Subcutaneous abdominal adipose tissue (tissue), 5 donors: ENCODE data around the gene CPA2.

ENCODE experiments used
- H3K27ac ChIP-seq: one replicate; pipeline ENCODE4 v1.7.0; 2013; ENCODE audit warnings: low read depth, mild to moderate bottlenecking, inconsistent platforms, low read length, moderate library complexity
- H3K27me3 ChIP-seq, 5 donors: one replicate each; pipeline ENCODE4 v1.7.0; 2013; ENCODE audit warnings: low read length in 5 of 5, inconsistent platforms in 1 of 5; ENCODE audit not compliant: control insufficient read depth in 5 of 5, insufficient read depth in 4 of 5
- H3K36me3 ChIP-seq, 5 donors: one replicate each; pipeline ENCODE4 v1.7.0; 2013; ENCODE audit warnings: low read length in 5 of 5; ENCODE audit not compliant: control insufficient read depth in 5 of 5, insufficient read depth in 5 of 5
- H3K4me1 ChIP-seq, 5 donors: one replicate each; pipeline ENCODE4 v1.7.0; 2013; ENCODE audit warnings: low read length in 5 of 5, mild to moderate bottlenecking in 3 of 5, moderate library complexity in 1 of 5; ENCODE audit not compliant: control insufficient read depth in 5 of 5, insufficient read depth in 5 of 5
- H3K4me3 ChIP-seq, 5 donors: one replicate each; pipeline ENCODE4 v1.7.0; 2013; ENCODE audit warnings: low read length in 5 of 5, low read depth in 1 of 5
- H3K9ac ChIP-seq, 5 donors: one replicate each; pipeline ENCODE4 v1.7.0; 2013; ENCODE audit warnings: low read length in 5 of 5, mild to moderate bottlenecking in 4 of 5, moderate library complexity in 3 of 5
- H3K9me3 ChIP-seq, 5 donors: one replicate each; pipeline ENCODE4 v1.7.0; 2013; ENCODE audit warnings: low read length in 5 of 5; ENCODE audit not compliant: control insufficient read depth in 5 of 5
- donor health status: healthy.
- donor health status: healthy.
- donor health status: healthy.
- donor health status: healthy.
- donor health status: healthy.

Gene CPA2

DNA sequence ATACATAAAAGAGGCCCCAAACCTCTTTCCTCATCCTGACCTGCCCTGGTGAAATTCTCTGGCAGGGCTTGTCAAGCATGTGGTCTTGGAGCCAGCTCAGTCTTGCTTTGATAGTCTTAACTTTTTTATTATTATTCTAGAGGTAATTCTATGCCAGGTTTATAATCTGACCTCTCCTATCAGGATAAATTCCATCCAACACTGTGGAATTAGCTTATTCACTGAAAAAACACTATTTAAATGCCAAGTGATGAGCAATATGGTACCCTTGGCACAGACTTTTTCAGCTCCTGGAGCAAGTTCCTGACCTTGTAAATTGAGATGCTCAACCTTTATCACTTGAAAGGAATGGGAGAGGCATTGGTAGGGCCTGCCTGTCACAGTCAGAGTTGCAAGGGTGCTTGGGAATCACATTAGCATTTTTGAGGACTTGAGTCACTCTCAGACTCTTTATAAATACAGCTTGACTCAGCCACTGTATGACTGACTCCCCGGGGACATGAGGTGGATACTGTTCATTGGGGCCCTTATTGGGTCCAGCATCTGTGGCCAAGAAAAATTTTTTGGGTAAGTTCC is 26.1 kb downstream of the CPA2 start, which contains the start of gene CPA4:
CPA4 (plus strand) TSS at position 480 of the 576 bp plus-strand sequence; CDS start at position 500, 20 bp downstream.
- no peak within 1 kb of the TSS for H3K4me3 ChIP-seq
- H3K27ac ChIP-seq, result peak within 1 kb of the TSS; percentile 57
- H3K36me3 ChIP-seq, result no peaks in the 10 kb centered on the region
- peaks cover 0 to 15% (median 8%) of the 10 kb centered on the region in 5 donors for H3K4me1 ChIP-seq
- no peak within 1 kb of the TSS for H3K9ac ChIP-seq
- H3K9me3 ChIP-seq, result no peaks in the 10 kb centered on the region
- H3K27me3 ChIP-seq, result no peaks in the 10 kb centered on the region

DNA sequence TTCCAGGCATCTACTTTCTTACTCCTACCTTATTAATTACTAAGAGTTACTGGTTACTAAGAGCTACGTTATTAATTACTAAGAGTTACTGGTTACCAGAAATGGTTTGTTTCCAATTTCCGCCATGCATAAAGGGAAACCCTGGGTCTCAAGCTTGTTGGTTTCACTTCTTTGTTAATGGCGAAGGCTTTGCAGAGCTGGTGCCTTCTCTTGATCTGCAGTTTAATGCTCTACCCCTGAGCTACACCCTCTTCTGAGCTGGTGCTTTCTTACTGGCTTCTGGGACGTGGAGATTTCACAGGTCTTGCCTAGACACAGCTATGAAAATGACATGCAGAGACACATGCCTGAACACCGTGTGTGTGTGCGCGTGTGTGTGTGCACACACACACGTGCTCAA is 26.9 kb downstream of the CPA2 start:
- Histone ChIP-seq H3K27me3 (no peaks in the 10 kb centered on the region), H3K9ac (no peak overlapping the region), H3K9me3 (no peaks in the 10 kb centered on the region), H3K36me3 (no peaks in the 10 kb centered on the region), H3K4me3 (no peak overlapping the region), H3K4me1 (peaks cover 0 to 15% (median 8%) of the 10 kb centered on the region in 5 donors), H3K27ac (peak overlapping the region; percentile 57)

DNA sequence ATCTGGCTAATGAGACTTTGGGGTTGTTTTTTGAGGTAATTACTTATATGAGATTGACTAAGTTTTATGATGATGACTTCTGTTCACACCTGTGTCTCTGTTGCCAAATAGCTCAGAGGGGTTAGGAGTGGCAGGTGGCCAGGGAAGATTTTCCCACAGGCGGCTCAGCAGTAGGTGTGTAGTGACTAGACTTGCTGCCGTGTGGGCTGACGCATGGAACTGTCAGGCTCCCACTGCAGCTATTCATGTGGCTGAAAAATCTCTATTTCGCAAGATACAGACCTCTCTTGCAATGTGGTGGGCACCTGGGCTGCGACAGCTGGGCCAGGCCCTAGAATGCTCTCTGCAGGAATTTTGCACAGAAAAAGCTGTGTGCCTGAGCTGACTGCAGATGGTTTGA is 27.7 kb downstream of the CPA2 start:
- H3K9me3 ChIP-seq, result no peaks in the 10 kb centered on the region
- peaks cover 0 to 15% (median 14%) of the 10 kb centered on the region in 5 donors for H3K4me1 ChIP-seq
- no peaks in the 10 kb centered on the region for H3K36me3 ChIP-seq
- H3K27me3 ChIP-seq, result no peaks in the 10 kb centered on the region
- no peak overlapping the region for H3K4me3 ChIP-seq
- H3K9ac ChIP-seq, result no peak overlapping the region
- H3K27ac ChIP-seq, result no peak overlapping the region

DNA sequence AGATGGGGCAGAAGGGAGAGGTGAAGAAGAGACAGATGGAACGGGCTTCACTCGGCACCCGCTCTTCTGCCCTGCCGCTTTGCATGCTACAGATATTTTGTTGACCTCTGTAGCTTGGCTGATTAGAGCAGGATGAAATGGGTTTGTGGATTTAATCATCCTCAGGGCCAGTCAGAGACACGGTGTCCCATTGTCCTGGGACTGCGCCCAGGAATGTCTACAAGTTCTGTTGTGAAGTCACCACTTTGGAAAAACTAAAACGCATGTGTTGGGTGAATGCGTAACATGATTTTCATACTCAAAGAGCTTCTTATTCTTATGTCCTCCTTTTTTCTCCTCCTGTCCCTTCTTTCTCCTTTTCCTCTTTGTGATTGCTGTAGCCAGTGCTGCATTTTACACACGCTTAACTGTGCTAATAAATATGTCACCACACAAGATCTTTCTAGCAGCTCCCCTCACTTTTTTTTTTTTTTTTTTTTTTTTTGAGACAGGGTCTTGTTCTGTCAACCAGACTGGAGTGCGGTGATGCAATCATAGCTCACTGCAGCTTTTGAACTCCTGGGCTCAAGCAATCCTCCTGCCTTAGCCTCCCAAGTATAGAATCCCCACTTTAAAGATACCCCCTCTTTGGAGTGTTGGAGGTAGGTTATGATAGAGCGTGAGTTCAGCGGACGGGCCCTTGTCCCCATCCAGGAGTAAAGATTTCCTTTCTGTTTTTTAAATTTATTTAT is 29.7 kb downstream of the CPA2 start:
- Histone ChIP-seq H3K4me3 (no peak overlapping the region), H3K9ac (no peak overlapping the region), H3K36me3 (no peaks in the 10 kb centered on the region), H3K27me3 (no peaks in the 10 kb centered on the region), H3K4me1 (peaks cover 0 to 15% (median 14%) of the 10 kb centered on the region in 5 donors), H3K27ac (no peak overlapping the region), H3K9me3 (no peaks in the 10 kb centered on the region)

DNA sequence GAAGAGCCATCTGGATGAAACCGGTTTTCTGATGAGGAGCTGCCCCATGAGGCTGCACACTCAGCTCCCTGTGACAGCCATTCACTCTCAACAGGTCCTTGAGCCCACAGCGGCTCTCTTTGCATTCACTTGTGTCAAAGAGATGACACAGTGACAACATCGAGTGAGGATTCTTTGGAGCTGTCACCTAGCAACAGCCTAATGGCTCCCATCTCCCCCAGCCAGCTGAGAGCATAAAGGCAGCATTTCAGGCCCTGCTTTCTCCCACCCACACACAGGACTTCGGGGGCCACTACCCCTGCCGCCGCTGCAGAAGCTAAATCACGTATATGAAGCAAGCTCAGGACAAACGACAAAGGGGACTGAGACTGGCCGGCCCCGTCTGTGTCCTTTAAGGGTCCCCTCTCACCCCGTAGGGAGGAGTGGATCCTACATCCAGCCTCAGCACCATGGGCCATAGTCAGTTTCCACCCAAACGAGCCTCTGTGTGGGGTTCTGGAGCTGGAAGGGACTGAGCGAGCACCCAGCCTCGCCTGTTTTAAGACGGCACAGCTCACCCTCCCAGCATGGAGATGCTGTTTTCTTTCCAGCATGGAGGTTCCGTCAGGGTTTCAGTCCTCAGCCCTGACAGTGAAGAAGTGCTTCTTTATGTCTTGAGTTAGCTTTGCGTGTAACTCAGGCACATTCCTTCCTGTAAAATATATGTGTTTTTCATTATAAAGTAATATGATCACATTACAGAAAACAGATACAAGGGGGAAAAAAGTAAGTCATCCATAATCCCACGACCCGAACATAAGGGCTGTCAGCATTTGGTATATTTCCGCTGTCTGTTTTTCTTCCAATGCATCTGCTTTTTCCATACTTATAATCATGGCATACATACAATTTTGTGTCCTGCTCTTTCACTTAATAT is 31.2 kb downstream of the CPA2 start:
- Histone ChIP-seq H3K27me3 (no peaks in the 10 kb centered on the region), H3K27ac (no peak overlapping the region)

DNA sequence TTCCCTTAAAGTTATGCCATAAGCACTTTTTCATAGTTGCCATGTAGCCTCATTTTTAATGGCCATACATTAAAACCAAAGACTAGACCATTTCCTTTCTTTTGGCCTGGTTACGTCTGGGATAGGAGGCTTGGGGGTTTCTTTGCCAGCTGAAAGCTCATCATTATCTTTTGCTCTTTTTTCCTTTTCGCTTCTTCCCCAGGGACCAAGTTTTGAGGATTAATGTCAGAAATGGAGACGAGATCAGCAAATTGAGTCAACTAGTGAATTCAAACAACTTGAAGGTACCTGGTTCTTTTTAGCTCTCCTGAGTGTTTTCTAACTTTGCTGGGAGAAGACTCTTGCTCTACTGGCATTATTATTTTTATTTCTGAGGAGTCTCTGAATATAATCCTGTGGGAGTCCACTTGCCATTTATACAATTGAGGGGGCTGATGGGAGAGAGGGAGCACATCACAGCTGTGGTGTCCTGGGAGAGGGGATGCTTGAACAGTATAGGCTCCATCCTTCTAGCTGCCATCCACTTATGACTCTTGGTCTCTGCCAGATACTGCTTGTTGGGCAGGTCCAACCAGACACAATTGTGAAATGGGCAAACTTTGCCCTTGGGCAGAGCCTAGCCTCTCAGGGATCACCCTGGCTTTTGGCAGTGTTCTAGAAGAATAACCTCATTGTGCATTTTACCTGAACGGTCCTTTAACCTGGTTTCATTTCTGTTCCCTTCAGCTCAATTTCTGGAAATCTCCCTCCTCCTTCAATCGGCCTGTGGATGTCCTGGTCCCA is 32.1 kb downstream of the CPA2 start:
- Histone ChIP-seq H3K36me3 (no peaks in the 10 kb centered on the region), H3K27me3 (no peaks in the 10 kb centered on the region), H3K27ac (no peak overlapping the region), H3K4me3 (no peak overlapping the region), H3K9ac (no peak overlapping the region), H3K4me1 (peaks cover 0 to 20% (median 5%) of the 10 kb centered on the region in 5 donors), H3K9me3 (no peaks in the 10 kb centered on the region)

More for the DNA sequence above, 31.2 kb downstream of the CPA2 start:
- H3K9me3 ChIP-seq, result no peaks in the 10 kb centered on the region
- no peak overlapping the region for H3K9ac ChIP-seq
- peaks cover 0 to 22% (median 13%) of the 10 kb centered on the region in 5 donors for H3K4me1 ChIP-seq
- H3K4me3 ChIP-seq, result no peak overlapping the region
- no peaks in the 10 kb centered on the region for H3K36me3 ChIP-seq

DNA sequence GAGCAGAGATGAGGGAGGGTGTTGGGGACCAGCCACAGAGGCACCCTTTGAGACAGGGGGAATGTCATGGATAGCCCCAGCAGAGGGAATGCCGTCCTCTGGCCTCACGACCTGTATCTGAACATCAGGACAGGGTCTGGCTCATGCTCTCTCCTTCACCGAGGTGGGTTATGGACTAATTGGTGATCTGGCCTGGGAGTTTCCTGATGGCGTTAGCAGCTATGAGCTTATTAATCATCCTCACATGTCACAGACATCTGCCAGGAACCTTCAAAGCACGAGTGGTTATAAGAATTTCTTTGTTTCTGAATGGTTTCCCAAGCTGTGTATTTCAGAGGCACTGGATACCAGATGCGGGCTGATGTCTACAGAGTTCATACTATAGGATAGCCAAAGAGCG is 33.2 kb downstream of the CPA2 start:
- H3K27me3 ChIP-seq, result no peaks in the 10 kb centered on the region
- no peak overlapping the region for H3K9ac ChIP-seq
- no peaks in the 10 kb centered on the region for H3K36me3 ChIP-seq
- no peaks in the 10 kb centered on the region for H3K9me3 ChIP-seq
- H3K27ac ChIP-seq, result no peak overlapping the region
- H3K4me3 ChIP-seq, result no peak overlapping the region
- peaks cover 0 to 28% (median 12%) of the 10 kb centered on the region in 5 donors for H3K4me1 ChIP-seq

DNA sequence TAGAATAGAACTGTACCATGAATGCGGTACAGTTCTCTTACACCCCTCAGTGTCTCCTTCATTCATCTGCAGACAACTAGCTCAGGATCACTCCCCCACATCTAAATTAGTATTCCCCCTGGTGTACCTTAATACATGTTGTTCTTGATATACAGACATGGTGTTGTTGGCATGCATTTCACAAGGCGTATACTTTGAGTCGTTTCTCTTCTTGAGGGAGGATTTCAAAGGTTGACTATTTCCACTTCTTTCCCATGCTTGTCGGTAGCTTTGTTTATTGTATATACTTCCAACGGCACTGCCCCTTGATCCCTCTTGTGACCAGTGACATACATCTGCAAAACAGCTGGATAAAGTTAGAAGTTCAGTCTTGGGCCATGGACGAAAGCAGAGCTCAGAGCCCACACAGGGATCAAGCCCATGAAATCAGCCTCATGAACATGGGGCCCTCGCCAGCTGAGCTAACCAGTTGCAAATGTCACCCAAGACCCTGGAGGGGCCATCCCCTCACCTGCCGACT is 34.9 kb downstream of the CPA2 start:
- Histone ChIP-seq H3K27me3 (no peaks in the 10 kb centered on the region), H3K27ac (no peak overlapping the region), H3K4me1 (peaks cover 0 to 34% (median 18%) of the 10 kb centered on the region in 5 donors), H3K36me3 (no peaks in the 10 kb centered on the region), H3K9ac (no peak overlapping the region), H3K4me3 (no peak overlapping the region), H3K9me3 (no peaks in the 10 kb centered on the region)

DNA sequence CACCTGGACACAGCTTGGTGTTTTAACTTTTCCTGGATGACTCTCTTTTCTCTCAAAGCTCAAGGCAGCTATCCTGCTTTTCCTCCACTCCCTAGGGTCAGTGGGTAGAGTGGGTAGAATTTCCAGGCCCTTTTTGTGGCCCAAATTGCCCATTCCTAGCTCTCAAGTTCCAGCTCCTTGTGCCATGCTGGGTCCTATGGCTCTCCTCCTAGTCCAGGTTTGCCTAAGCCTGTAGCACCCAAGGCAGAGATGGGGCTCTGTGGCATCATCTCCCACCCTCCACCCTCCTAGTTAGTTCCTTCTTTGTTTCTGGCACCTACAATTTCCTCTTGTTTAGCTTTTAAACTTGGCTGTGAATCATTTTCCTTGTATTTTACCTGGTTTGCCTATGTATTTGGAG is 36.0 kb downstream of the CPA2 start:
- H3K27me3 ChIP-seq, result no peaks in the 10 kb centered on the region
- no peak overlapping the region for H3K27ac ChIP-seq
- no peaks in the 10 kb centered on the region for H3K36me3 ChIP-seq
- no peaks in the 10 kb centered on the region for H3K9me3 ChIP-seq
- no peak overlapping the region for H3K9ac ChIP-seq
- no peak overlapping the region for H3K4me3 ChIP-seq
- H3K4me1 ChIP-seq, result peaks cover 0 to 34% (median 18%) of the 10 kb centered on the region in 5 donors
